Measurements from ENCODE around the gene LRRC49.

GRCh38 chr15:70964058-70964457, 71.4 kb downstream of the LRRC49 start:
- TF ChIP-seq CTCF (IDR thresholded peaks at IDR 0.05) = no peak
- TF ChIP-seq POLR2AphosphoS5 (IDR thresholded peaks at IDR 0.05) = no peak
